Astrocyte (in vitro differentiated cells and primary cell): ENCODE measurements around the gene HACL1.

Experiments used
- CTCF ChIP-seq: IDR thresholded peaks from 2 replicates; pipeline ENCODE4 v1.5.1; 2011; ENCODE audit warnings: low read depth, mild to moderate bottlenecking, inconsistent platforms, low read length, moderate library complexity; ENCODE audit not compliant: insufficient read depth
- EZH2 ChIP-seq: IDR thresholded peaks from 2 replicates; pipeline ENCODE4 v1.6.1; 2012; ENCODE audit warnings: mild to moderate bottlenecking, low read length, inconsistent platforms; ENCODE audit not compliant: insufficient read depth

- no peak for TF ChIP-seq CTCF
- no peak for TF ChIP-seq EZH2
Measured at GRCh38 chr3:15556512-15556911, 44.9 kb downstream of the HACL1 start.
